ENCODE data around the gene ITSN2.

- TF ChIP-seq POLR2A (IDR thresholded peaks at IDR 0.05) (no peak), CTCF (IDR thresholded peaks at IDR 0.05) (no peak)
Observed at GRCh38 chr2:24403168-24403831, 43.0 kb upstream of the ITSN2 start.
